ENCODE data around the gene KRT35.

- TF ChIP-seq CTCF (tag by site-specific recombination; IDR thresholded peaks at IDR 0.05) (no peak), ZBTB6 (tag by site-specific recombination; IDR thresholded peaks at IDR 0.05) (no peak), MYNN (tag by site-specific recombination; IDR thresholded peaks at IDR 0.05; ENCODE audit: borderline replicate concordance) (no peak), ZSCAN23 (tag by site-specific recombination; IDR thresholded peaks at IDR 0.05) (no peak), ZNF175 (tag by site-specific recombination; IDR thresholded peaks at IDR 0.05) (no peak)
Measured at GRCh38 chr17:41444640-41445039, 36.3 kb downstream of the KRT35 start.
